ENCODE data around the gene RRP12.
A peak's percentile ranks its signal among the peaks of the same experiment; 100 is the strongest.

Gene RRP12

GRCh38 chr10:97366572-97366971 lies 34.6 kb downstream of the RRP12 start:
- Histone ChIP-seq H3K4me1 (ENCODE audit: control insufficient read depth, insufficient read depth, low read length) (no peaks in the 10 kb centered on the region; the same call in 1 of the 2 replicates), H3K9me3 (ENCODE audit: control insufficient read depth, insufficient read depth, low read depth, low read length) (no peaks in the 10 kb centered on the region), H3K27me3 (ENCODE audit: control insufficient read depth, insufficient read depth, low read length) (no peaks in the 10 kb centered on the region), H3K36me3 (ENCODE audit: control insufficient read depth, insufficient read depth, low read length) (peaks cover 86% of the 10 kb centered on the region), H3K27ac (ENCODE audit: low read depth, low read length) (no peak overlapping the region; the same call in 1 of the 2 replicates), H3K9ac (ENCODE audit: low read length) (no peak overlapping the region), H3K4me3 (ENCODE audit: low read depth, low read length) (no peak overlapping the region)

DNA sequence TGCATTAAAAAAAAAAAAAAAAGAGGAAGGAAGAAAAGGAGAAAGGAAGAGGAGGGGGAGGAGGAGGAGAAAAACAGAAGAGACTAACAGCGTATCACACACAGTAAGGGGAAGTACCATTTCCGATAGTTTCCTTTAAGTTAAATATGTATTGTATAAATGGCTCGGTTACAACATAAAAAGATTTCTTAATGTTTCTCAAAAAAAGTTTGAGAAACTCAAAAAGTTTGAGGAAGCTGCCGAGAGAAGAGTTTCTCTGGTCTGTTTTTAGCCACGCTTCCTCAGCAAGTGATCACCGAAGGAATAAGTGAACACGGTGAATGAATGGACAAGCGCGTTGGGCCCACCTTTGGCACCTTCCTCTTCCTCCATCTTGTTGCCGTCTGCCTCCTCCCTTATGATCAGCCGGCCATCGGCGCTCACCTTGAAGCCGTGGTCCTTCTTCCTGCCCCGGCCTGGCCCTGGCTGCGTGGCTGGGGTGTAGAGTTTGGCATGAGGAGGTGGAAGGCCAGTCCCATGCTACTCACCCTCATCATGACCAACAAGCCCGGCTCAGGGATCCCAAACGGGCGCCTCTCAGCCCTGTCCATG lies 35.3 kb downstream of the RRP12 start:
- H3K4me3 ChIP-seq (ENCODE audit: low read depth, low read length), result no peak overlapping the region

GRCh38 chr10:97363071-97363470 lies 38.1 kb downstream of the RRP12 start:
- no peaks in the 10 kb centered on the region; the same call in 1 of the 2 replicates for H3K4me1 ChIP-seq (ENCODE audit: control insufficient read depth, insufficient read depth, low read length)
- H3K36me3 ChIP-seq (ENCODE audit: control insufficient read depth, insufficient read depth, low read length), result peaks cover 89% of the 10 kb centered on the region
- no peak overlapping the region for H3K9ac ChIP-seq (ENCODE audit: low read length)
- 0 out of 2 replicates have a peak overlapping the region, but pooled peaks have one; percentile 23 for H3K27ac ChIP-seq (ENCODE audit: low read depth, low read length)
- H3K4me3 ChIP-seq (ENCODE audit: low read depth, low read length), result no peak overlapping the region
- no peaks in the 10 kb centered on the region for H3K27me3 ChIP-seq (ENCODE audit: control insufficient read depth, insufficient read depth, low read length)
- H3K9me3 ChIP-seq (ENCODE audit: control insufficient read depth, insufficient read depth, low read depth, low read length), result no peaks in the 10 kb centered on the region

More for the DNA sequence above, 35.3 kb downstream of the RRP12 start:
- Histone ChIP-seq H3K9me3 (ENCODE audit: control insufficient read depth, insufficient read depth, low read depth, low read length) (no peaks in the 10 kb centered on the region), H3K27me3 (ENCODE audit: control insufficient read depth, insufficient read depth, low read length) (no peaks in the 10 kb centered on the region), H3K9ac (ENCODE audit: low read length) (no peak overlapping the region), H3K27ac (ENCODE audit: low read depth, low read length) (no peak overlapping the region), H3K36me3 (ENCODE audit: control insufficient read depth, insufficient read depth, low read length) (peaks cover 86% of the 10 kb centered on the region), H3K4me1 (ENCODE audit: control insufficient read depth, insufficient read depth, low read length) (no peaks in the 10 kb centered on the region; the same call in 1 of the 2 replicates)

DNA sequence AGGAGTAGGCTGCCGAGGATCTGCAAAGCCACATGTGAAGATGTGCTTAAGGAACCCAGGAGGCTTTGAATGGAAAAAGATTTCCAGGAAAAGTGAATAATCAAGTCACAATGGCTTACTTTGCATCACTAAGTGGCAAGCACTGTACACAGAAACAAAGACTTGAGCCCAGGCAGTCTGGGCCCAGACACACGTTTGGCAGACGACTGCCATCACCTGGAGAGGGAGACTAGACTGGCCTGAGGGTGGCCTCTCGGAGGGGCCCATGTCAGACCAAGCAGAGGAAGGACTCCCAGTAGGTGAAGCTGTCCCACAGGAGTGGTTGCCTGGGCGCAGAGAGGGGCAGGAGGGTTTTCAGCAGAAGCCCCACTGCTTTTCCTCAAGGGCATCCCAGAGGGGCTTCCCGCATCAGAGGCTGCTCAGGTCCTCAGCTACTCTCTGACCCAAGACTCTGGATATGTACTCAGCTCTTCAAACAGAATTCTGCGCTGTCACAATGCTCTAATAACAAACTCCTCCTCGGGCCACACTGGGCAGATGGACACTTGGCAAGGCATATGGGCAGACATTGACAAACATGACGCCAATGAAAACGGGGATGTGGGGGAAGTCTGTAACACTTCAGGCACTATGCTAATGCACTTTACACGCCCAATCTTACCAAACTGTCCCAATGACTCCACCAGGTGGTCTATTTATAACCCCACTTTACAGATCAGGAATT lies 38.7 kb downstream of the RRP12 start:
- Histone ChIP-seq H3K9me3 (ENCODE audit: control insufficient read depth, insufficient read depth, low read depth, low read length) (no peaks in the 10 kb centered on the region), H3K4me3 (ENCODE audit: low read depth, low read length) (no peak overlapping the region), H3K36me3 (ENCODE audit: control insufficient read depth, insufficient read depth, low read length) (peaks cover 92% of the 10 kb centered on the region), H3K9ac (ENCODE audit: low read length) (no peak overlapping the region), H3K27me3 (ENCODE audit: control insufficient read depth, insufficient read depth, low read length) (no peaks in the 10 kb centered on the region), H3K27ac (ENCODE audit: low read depth, low read length) (0 out of 2 replicates have a peak overlapping the region, but pooled peaks have one; percentile 23), H3K4me1 (ENCODE audit: control insufficient read depth, insufficient read depth, low read length) (no peaks in the 10 kb centered on the region; the same call in 1 of the 2 replicates)

DNA sequence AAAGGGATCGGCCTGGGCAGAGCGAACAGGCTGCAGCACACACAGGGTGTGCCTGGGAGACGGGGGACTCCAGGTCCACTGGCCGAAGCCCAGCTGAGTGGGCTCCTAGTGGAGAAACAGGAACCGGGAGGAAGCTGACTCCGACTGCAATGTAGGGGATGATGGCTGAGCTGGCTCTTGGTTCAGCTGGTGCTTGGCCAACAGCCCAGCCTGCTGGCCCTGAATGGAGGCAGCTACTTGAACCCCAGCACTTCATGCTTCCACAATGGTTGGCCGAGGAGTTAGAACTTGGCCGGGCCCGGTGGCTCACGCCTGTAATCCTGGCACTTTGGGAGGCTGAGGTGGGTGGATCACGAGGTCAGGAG lies 39.6 kb downstream of the RRP12 start:
- Histone ChIP-seq H3K36me3 (ENCODE audit: control insufficient read depth, insufficient read depth, low read length) (peaks cover 92% of the 10 kb centered on the region), H3K27me3 (ENCODE audit: control insufficient read depth, insufficient read depth, low read length) (no peaks in the 10 kb centered on the region), H3K9me3 (ENCODE audit: control insufficient read depth, insufficient read depth, low read depth, low read length) (no peaks in the 10 kb centered on the region), H3K27ac (ENCODE audit: low read depth, low read length) (peak overlapping the region; percentile 44; the same call in 1 of the 2 replicates), H3K9ac (ENCODE audit: low read length) (no peak overlapping the region), H3K4me3 (ENCODE audit: low read depth, low read length) (no peak overlapping the region), H3K4me1 (ENCODE audit: control insufficient read depth, insufficient read depth, low read length) (no peaks in the 10 kb centered on the region; the same call in 1 of the 2 replicates)

- Histone ChIP-seq H3K27me3 (ENCODE audit: control insufficient read depth, insufficient read depth, low read length) (no peaks in the 10 kb centered on the region), H3K9ac (ENCODE audit: low read length) (no peak overlapping the region), H3K27ac (ENCODE audit: low read depth, low read length) (peak overlapping the region; percentile 44; the same call in 1 of the 2 replicates), H3K36me3 (ENCODE audit: control insufficient read depth, insufficient read depth, low read length) (peaks cover 91% of the 10 kb centered on the region), H3K9me3 (ENCODE audit: control insufficient read depth, insufficient read depth, low read depth, low read length) (no peaks in the 10 kb centered on the region), H3K4me1 (ENCODE audit: control insufficient read depth, insufficient read depth, low read length) (no peaks in the 10 kb centered on the region; the same call in 1 of the 2 replicates), H3K4me3 (ENCODE audit: low read depth, low read length) (no peak overlapping the region)
Measured at GRCh38 chr10:97360705-97361536, 40.2 kb downstream of the RRP12 start.

DNA sequence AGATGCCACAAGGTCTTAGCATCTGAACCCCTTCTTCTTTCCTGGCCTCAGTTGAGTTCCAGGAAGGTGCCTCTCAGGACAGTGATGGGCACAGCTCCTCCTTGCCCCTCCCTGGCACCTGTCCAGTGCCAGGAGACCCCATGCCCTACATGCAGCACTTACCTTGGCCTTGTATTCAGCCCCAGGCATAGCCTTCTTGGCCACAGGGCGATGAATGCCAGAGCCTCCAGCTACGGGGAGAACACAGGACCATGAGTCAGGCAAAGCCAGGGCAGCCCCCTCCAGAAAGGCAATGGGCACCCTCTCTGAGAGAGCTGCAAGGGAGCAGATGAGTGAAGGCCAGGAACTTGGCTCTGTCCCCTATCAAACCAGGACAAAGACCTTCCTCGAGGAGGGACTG lies 42.4 kb downstream of the RRP12 start:
- Histone ChIP-seq H3K27me3 (ENCODE audit: control insufficient read depth, insufficient read depth, low read length) (no peaks in the 10 kb centered on the region), H3K4me3 (ENCODE audit: low read depth, low read length) (no peak overlapping the region), H3K36me3 (ENCODE audit: control insufficient read depth, insufficient read depth, low read length) (peaks cover 82% of the 10 kb centered on the region), H3K9ac (ENCODE audit: low read length) (no peak overlapping the region), H3K4me1 (ENCODE audit: control insufficient read depth, insufficient read depth, low read length) (peaks cover 3% of the 10 kb centered on the region), H3K9me3 (ENCODE audit: control insufficient read depth, insufficient read depth, low read depth, low read length) (no peaks in the 10 kb centered on the region), H3K27ac (ENCODE audit: low read depth, low read length) (no peak overlapping the region)

DNA sequence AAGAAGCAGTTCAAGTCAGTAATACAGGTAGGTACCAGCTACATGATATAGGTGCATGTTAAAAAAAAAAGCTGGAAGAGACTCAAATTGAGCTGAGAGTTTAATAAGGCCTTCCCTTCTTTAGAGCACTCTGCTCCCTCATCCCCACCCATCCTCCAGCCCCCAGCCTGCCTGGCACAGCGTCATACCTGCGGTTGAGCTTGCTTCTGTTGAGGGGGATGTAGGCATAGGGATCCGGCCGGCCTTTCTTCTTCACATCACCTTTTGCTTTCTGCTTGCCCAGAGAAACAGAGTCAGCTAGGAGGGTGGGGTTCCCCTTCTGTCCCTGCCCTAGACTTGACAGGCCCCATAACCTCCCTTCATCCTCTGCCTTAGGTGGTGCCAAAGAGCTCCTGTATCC lies 42.8 kb downstream of the RRP12 start:
- Histone ChIP-seq H3K9ac (ENCODE audit: low read length) (no peak overlapping the region), H3K36me3 (ENCODE audit: control insufficient read depth, insufficient read depth, low read length) (peaks cover 78% of the 10 kb centered on the region), H3K4me3 (ENCODE audit: low read depth, low read length) (no peak overlapping the region), H3K9me3 (ENCODE audit: control insufficient read depth, insufficient read depth, low read depth, low read length) (no peaks in the 10 kb centered on the region), H3K27me3 (ENCODE audit: control insufficient read depth, insufficient read depth, low read length) (no peaks in the 10 kb centered on the region), H3K4me1 (ENCODE audit: control insufficient read depth, insufficient read depth, low read length) (peaks cover 3% of the 10 kb centered on the region), H3K27ac (ENCODE audit: low read depth, low read length) (no peak overlapping the region)

DNA sequence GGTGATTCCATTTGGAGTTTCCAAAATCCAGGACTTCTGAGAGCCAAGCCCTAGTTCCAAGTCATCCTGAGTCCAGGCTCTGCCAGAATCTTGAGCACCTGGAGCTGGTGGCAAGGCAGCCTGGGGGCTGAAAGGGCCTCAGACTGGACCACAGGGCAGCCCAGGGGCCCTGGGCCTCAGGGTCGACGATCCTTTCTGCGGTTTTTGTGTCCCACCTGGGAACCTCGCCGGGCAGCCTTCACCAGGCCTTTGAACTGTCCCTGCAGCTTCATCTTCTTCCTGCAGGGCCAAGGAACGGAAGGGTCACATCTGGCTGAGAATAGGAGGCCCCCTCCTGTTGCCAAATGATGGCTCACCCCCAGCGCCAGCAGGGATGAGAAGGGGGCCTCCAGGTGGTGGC lies 44.2 kb downstream of the RRP12 start:
- Histone ChIP-seq H3K9ac (ENCODE audit: low read length) (no peak overlapping the region), H3K4me1 (ENCODE audit: control insufficient read depth, insufficient read depth, low read length) (peaks cover 3% of the 10 kb centered on the region; the same call in 1 of the 2 replicates), H3K27me3 (ENCODE audit: control insufficient read depth, insufficient read depth, low read length) (no peaks in the 10 kb centered on the region), H3K9me3 (ENCODE audit: control insufficient read depth, insufficient read depth, low read depth, low read length) (no peaks in the 10 kb centered on the region), H3K4me3 (ENCODE audit: low read depth, low read length) (no peak overlapping the region), H3K27ac (ENCODE audit: low read depth, low read length) (no peak overlapping the region), H3K36me3 (ENCODE audit: control insufficient read depth, insufficient read depth, low read length) (peaks cover 68% of the 10 kb centered on the region)

GRCh38 chr10:97356318-97356914 lies 44.7 kb downstream of the RRP12 start:
- no peaks in the 10 kb centered on the region for H3K9me3 ChIP-seq (ENCODE audit: control insufficient read depth, insufficient read depth, low read depth, low read length)
- no peaks in the 10 kb centered on the region for H3K27me3 ChIP-seq (ENCODE audit: control insufficient read depth, insufficient read depth, low read length)
- no peak overlapping the region for H3K27ac ChIP-seq (ENCODE audit: low read depth, low read length)
- H3K36me3 ChIP-seq (ENCODE audit: control insufficient read depth, insufficient read depth, low read length), result peaks cover 68% of the 10 kb centered on the region
- peaks cover 3% of the 10 kb centered on the region; the same call in 1 of the 2 replicates for H3K4me1 ChIP-seq (ENCODE audit: control insufficient read depth, insufficient read depth, low read length)
- H3K4me3 ChIP-seq (ENCODE audit: low read depth, low read length), result no peak overlapping the region
- no peak overlapping the region for H3K9ac ChIP-seq (ENCODE audit: low read length)

Data from HUES6 (cell line).